Dendritic cell treated with granulocyte-macrophage colony-stimulating factor and Interleukin-4, amounts not matched to agents 40 ng/mL and 50 ng/mL, for 4 days (primary cell): Measurements from ENCODE around the gene AGBL4.

ENCODE experiments used
- H3K27ac Mint-ChIP-seq: one replicate; pipeline ENCODE4 v1.8.0; 2022; ENCODE audit warnings: mild to moderate bottlenecking, mixed read lengths
- H3K27me3 Mint-ChIP-seq: one replicate; pipeline ENCODE4 v1.8.0; 2022; ENCODE audit warnings: mild to moderate bottlenecking, mixed read lengths
- H3K36me3 Mint-ChIP-seq: one replicate; pipeline ENCODE4 v1.8.0; 2022; ENCODE audit warnings: low read depth, mixed read lengths
- H3K4me1 Mint-ChIP-seq: one replicate; pipeline ENCODE4 v1.8.0; 2022; ENCODE audit warnings: low read depth, mixed read lengths
- H3K4me3 Mint-ChIP-seq: one replicate; pipeline ENCODE4 v1.8.0; 2022; ENCODE audit warnings: mild to moderate bottlenecking, moderate library complexity, mixed read lengths
- H3K9me3 Mint-ChIP-seq: one replicate; pipeline ENCODE4 v1.8.0; 2022; ENCODE audit warnings: mixed read lengths
- intact Hi-C: fragments of 100-400 bp; cut with micrococcal nuclease; formaldehyde crosslinking; loops from one replicate; pipeline ENCODE4 v1.15.0; 2022

Gene AGBL4

DNA sequence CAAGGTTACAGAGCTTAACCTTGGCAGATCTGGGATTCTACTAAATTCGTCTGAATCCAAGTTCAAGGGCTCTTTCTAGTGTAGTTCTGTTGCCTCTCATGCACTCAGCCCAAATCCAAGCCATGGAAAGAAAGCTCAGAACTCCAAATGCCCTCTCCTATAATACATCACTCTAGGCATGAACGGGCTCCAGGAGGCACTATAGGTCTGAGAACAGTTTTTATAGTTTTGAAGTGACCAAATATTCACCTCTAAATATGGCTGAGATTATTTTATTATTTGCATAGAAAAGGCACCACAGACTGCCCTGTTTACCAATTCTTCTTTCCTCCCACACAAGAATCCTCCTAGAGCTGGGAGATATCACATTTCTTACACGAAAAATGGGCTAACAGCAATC, 919.2 kb downstream of the AGBL4 start:
- Mint-ChIP-seq H3K27me3 (no peaks in the 10 kb centered on the region), H3K4me3 (no peak overlapping the region), H3K36me3 (no peaks in the 10 kb centered on the region), H3K4me1 (no peaks in the 10 kb centered on the region), H3K27ac (no peak overlapping the region), H3K9me3 (no peaks in the 10 kb centered on the region)
- intact Hi-C loops, result no loop called here

DNA sequence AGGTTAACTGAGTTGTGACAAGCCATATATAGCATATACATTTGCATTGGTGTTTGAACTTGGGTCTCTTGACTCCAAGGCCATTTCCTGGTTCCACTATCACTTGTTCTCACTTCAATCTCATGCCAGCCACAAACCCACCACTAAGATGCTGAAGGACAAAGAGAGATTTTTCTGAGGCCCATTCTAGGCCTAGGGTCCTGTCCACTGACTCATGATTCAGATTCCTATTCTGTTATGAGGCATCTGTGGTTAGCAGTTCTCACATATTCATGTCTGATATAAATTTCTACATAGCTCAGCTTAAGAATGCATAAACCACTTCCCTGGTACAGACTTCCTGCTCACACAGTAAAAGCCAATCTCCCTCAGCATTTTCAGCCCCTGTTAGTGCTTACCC, 921.0 kb downstream of the AGBL4 start:
- intact Hi-C loops, result no loop called here
- no peaks in the 10 kb centered on the region for H3K27me3 Mint-ChIP-seq
- H3K27ac Mint-ChIP-seq, result no peak overlapping the region
- H3K4me3 Mint-ChIP-seq, result no peak overlapping the region
- H3K36me3 Mint-ChIP-seq, result no peaks in the 10 kb centered on the region
- no peaks in the 10 kb centered on the region for H3K4me1 Mint-ChIP-seq
- H3K9me3 Mint-ChIP-seq, result no peaks in the 10 kb centered on the region

DNA sequence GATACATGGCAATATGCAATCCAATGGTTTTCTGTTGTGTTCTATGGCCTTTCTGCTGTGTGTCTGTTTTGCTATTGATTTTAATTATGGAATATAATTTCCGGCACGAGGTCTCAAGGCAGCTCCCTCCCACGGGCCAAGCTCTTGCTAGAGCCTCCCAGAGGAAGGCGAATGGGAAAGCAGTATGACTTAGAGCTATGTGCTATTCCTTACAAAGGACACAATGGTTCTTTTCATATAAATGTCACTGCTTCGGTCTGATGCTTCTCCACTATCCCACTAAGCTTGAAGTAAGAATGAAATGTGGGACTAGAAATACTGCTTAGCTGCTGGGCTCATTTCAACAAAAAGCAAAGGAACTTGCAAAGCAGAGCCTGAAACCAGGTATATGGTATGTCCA, 924.9 kb downstream of the AGBL4 start:
- H3K4me1 Mint-ChIP-seq, result no peaks in the 10 kb centered on the region
- no peak overlapping the region for H3K27ac Mint-ChIP-seq
- no peak overlapping the region for H3K4me3 Mint-ChIP-seq
- H3K9me3 Mint-ChIP-seq, result no peaks in the 10 kb centered on the region
- H3K27me3 Mint-ChIP-seq, result no peaks in the 10 kb centered on the region
- H3K36me3 Mint-ChIP-seq, result no peaks in the 10 kb centered on the region
- intact Hi-C loops, result no loop called here

- Mint-ChIP-seq H3K4me1 (no peaks in the 10 kb centered on the region), H3K4me3 (no peak overlapping the region), H3K9me3 (peaks cover 24% of the 10 kb centered on the region), H3K27ac (no peak overlapping the region), H3K27me3 (no peaks in the 10 kb centered on the region), H3K36me3 (no peaks in the 10 kb centered on the region)
- intact Hi-C loops, result no loop called here
Observed at GRCh38 chr1:49086327-49086726, 937.4 kb downstream of the AGBL4 start.

DNA sequence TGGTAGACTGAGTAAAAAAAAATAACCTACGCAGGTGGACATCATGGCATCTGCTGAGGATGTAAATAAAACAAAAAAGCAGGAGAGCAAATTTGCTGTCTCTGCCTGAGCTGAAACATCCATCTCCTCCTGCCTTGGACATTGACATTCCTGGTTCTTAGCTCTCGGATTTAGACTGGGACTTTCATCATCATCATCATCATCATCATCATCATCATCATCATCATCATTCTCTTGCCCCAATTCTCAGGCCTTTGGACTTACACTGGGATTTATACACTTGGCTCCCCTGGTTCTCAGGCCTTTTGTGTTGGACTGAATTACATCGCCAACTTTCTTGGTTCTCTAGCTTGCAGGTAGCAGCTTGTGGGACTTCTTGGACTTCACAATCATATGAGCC, 938.7 kb downstream of the AGBL4 start:
- no peak overlapping the region for H3K4me3 Mint-ChIP-seq
- peaks cover 24% of the 10 kb centered on the region for H3K9me3 Mint-ChIP-seq
- intact Hi-C loops, result no loop called here
- no peak overlapping the region for H3K27ac Mint-ChIP-seq
- no peaks in the 10 kb centered on the region for H3K36me3 Mint-ChIP-seq
- H3K27me3 Mint-ChIP-seq, result no peaks in the 10 kb centered on the region
- H3K4me1 Mint-ChIP-seq, result no peaks in the 10 kb centered on the region

GRCh38 chr1:49060766-49061165, 963.0 kb downstream of the AGBL4 start:
- no peak overlapping the region for H3K27ac Mint-ChIP-seq
- no peaks in the 10 kb centered on the region for H3K27me3 Mint-ChIP-seq

GRCh38 chr1:49059087-49059486, 964.7 kb downstream of the AGBL4 start:
- Mint-ChIP-seq H3K36me3 (no peaks in the 10 kb centered on the region), H3K4me1 (no peaks in the 10 kb centered on the region), H3K27me3 (no peaks in the 10 kb centered on the region), H3K9me3 (peaks cover 22% of the 10 kb centered on the region), H3K27ac (no peak overlapping the region), H3K4me3 (no peak overlapping the region)
- intact Hi-C loops, result no loop called here

More at GRCh38 chr1:49060766-49061165, 963.0 kb downstream of the AGBL4 start:
- intact Hi-C loops, result no loop called here
- no peaks in the 10 kb centered on the region for H3K36me3 Mint-ChIP-seq
- H3K9me3 Mint-ChIP-seq, result peaks cover 22% of the 10 kb centered on the region
- H3K4me3 Mint-ChIP-seq, result no peak overlapping the region
- H3K4me1 Mint-ChIP-seq, result no peaks in the 10 kb centered on the region

- Mint-ChIP-seq H3K9me3 (no peaks in the 10 kb centered on the region), H3K36me3 (no peaks in the 10 kb centered on the region), H3K4me1 (no peaks in the 10 kb centered on the region), H3K4me3 (no peak overlapping the region), H3K27me3 (no peaks in the 10 kb centered on the region), H3K27ac (no peak overlapping the region)
- intact Hi-C loops, result no loop called here
Observed at GRCh38 chr1:49052102-49052501, 971.7 kb downstream of the AGBL4 start.

DNA sequence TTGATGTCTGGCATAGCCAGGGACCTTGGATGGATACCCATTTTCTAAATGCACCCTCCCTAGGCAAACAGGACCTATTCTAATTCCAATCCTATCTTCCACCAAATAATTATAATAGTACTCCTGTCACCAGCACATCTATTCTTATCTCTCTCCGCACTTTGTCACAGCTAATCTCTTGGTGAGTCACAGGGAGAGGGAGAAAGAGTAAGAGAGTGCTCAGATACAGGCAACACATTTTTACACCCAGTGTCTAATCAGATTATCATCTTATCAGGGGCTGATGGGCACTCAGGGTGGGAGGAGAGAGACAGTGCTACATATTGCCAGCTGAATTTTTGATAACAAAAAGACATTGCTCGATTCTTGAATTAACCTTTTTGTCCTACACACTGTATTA, 972.1 kb downstream of the AGBL4 start:
- Mint-ChIP-seq H3K9me3 (no peaks in the 10 kb centered on the region), H3K36me3 (no peaks in the 10 kb centered on the region), H3K27me3 (no peaks in the 10 kb centered on the region), H3K4me1 (no peaks in the 10 kb centered on the region), H3K27ac (no peak overlapping the region), H3K4me3 (no peak overlapping the region)
- intact Hi-C loops, result no loop called here

GRCh38 chr1:49050041-49050440, 973.7 kb downstream of the AGBL4 start:
- Mint-ChIP-seq H3K27ac (no peak overlapping the region), H3K4me3 (no peak overlapping the region), H3K27me3 (no peaks in the 10 kb centered on the region), H3K9me3 (no peaks in the 10 kb centered on the region), H3K4me1 (no peaks in the 10 kb centered on the region), H3K36me3 (no peaks in the 10 kb centered on the region)
- intact Hi-C loops, result no loop called here

DNA sequence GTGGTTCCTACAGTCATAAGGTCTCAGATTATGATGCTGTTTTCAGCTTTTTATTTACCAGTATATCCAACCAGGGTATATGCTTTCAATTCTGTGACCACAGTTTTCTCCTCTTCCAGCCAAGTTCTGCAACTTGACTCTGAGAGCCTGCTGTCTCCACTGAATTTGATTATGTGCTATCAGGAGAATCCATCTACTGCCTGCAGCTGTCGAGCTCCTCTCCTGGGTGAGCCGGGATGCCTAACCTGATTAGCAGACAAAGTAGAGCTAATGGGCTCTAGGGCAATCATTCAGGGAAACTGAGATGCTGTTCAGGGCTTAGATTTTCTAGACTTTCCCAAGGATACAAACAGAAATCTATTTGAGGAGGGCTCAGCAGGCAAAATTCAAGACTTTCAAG, 975.6 kb downstream of the AGBL4 start:
- no peak overlapping the region for H3K27ac Mint-ChIP-seq

GRCh38 chr1:49046305-49046704, 977.4 kb downstream of the AGBL4 start:
- Mint-ChIP-seq H3K9me3 (no peaks in the 10 kb centered on the region), H3K27me3 (no peaks in the 10 kb centered on the region), H3K4me3 (no peak overlapping the region), H3K27ac (no peak overlapping the region), H3K36me3 (no peaks in the 10 kb centered on the region), H3K4me1 (no peaks in the 10 kb centered on the region)
- intact Hi-C loops, result no loop called here

More for the DNA sequence above, 975.6 kb downstream of the AGBL4 start:
- no peak overlapping the region for H3K4me3 Mint-ChIP-seq
- H3K27me3 Mint-ChIP-seq, result no peaks in the 10 kb centered on the region
- H3K36me3 Mint-ChIP-seq, result no peaks in the 10 kb centered on the region
- intact Hi-C loops, result no loop called here
- H3K4me1 Mint-ChIP-seq, result no peaks in the 10 kb centered on the region
- no peaks in the 10 kb centered on the region for H3K9me3 Mint-ChIP-seq

- Mint-ChIP-seq H3K36me3 (no peaks in the 10 kb centered on the region), H3K27me3 (no peaks in the 10 kb centered on the region), H3K4me1 (no peaks in the 10 kb centered on the region), H3K4me3 (no peak overlapping the region), H3K9me3 (no peaks in the 10 kb centered on the region), H3K27ac (no peak overlapping the region)
- intact Hi-C loops, result no loop called here
Observed at GRCh38 chr1:49045371-49045770, 978.4 kb downstream of the AGBL4 start.

DNA sequence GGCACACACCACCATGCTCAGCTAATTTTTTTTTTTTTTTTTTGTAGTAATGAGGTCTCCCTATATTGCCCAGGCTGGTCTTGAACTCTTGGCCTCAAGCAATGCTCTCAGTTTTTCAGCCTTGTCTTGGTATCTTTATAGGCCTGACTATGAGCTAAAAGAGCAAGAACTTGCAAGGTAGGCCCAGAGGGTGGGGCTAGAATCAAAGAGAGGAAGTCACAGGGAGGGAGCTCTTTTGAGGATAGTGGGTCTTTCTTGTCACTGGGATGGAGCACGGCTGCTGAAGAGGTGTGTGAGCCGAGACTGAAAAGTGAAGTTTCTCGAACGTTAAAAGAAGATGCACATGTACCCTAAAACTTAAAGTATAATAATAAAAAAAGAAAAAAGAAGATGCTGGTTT, 987.1 kb downstream of the AGBL4 start:
- Mint-ChIP-seq H3K27me3 (no peaks in the 10 kb centered on the region), H3K4me3 (no peak overlapping the region), H3K27ac (no peak overlapping the region), H3K4me1 (no peaks in the 10 kb centered on the region), H3K36me3 (no peaks in the 10 kb centered on the region), H3K9me3 (peaks cover 10% of the 10 kb centered on the region)
- intact Hi-C loops, result no loop called here

DNA sequence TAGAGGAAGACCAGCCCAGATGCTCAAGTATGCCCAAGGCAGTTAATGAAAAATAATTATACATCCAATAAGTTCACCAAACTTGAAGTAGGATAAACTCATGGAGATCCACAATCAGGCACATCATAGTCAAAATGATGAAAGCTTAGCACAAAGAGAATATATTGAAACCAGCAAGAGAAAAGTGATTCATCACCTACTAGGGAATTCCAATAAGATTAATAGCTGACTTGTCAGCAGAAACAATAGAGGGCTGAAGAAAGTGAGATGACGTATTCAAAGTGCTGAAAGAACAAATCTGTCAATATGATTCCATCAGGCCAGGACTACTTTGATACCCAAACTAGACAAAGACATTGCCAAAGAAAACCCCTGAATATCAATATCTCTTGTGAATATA, 995.4 kb downstream of the AGBL4 start:
- Mint-ChIP-seq H3K4me1 (no peaks in the 10 kb centered on the region), H3K9me3 (peaks cover 18% of the 10 kb centered on the region), H3K27ac (no peak overlapping the region), H3K4me3 (no peak overlapping the region), H3K27me3 (no peaks in the 10 kb centered on the region), H3K36me3 (no peaks in the 10 kb centered on the region)
- intact Hi-C loops, result no loop called here
